BE2C (cell line): Measurements from ENCODE around the gene SLMAP.

Experiments used
- DNase-seq: peaks from one replicate; pipeline ENCODE4 v3.0.0-alpha.2; 2020
- H3K27me3 ChIP-seq: fragments of 250-450 bp; sonication (Bioruptor Pico); 2 replicates; pipeline ENCODE4 v1.5.1; 2020; ENCODE audit warnings: mild to moderate bottlenecking
- H3K36me3 ChIP-seq: fragments of 250-450 bp; sonication (Bioruptor Pico); 2 replicates; pipeline ENCODE4 v1.5.1; 2020; ENCODE audit warnings: mild to moderate bottlenecking
- H3K4me1 ChIP-seq: fragments of 250-450 bp; sonication (Bioruptor Pico); 2 replicates; pipeline ENCODE4 v1.5.1; 2020
- H3K4me3 ChIP-seq: 2 replicates; pipeline ENCODE4 v1.5.1; 2011; ENCODE audit warnings: low read depth, low read length
- H3K9me3 ChIP-seq: fragments of 250-450 bp; sonication (Bioruptor Pico); 2 replicates; pipeline ENCODE4 v1.5.1; 2020
- CTCF ChIP-seq: IDR thresholded peaks from 2 replicates; pipeline ENCODE4 v1.5.1; 2012; ENCODE audit warnings: mild to moderate bottlenecking, low read depth, low read length

SLMAP gene

GRCh38 chr3:57910990-57911389 lies 154.9 kb downstream of the SLMAP start:
- Histone ChIP-seq H3K36me3 (no peaks in the 10 kb centered on the region), H3K4me3 (no peak overlapping the region), H3K4me1 (no peaks in the 10 kb centered on the region), H3K27me3 (no peaks in the 10 kb centered on the region), H3K9me3 (no peaks in the 10 kb centered on the region)
- DNase-seq, result peak; percentile 26
- TF ChIP-seq CTCF, result peak; percentile 49

GRCh38 chr3:57911593-57911992 lies 155.5 kb downstream of the SLMAP start:
- DNase-seq, result no peak
- Histone ChIP-seq H3K4me3 (no peak overlapping the region), H3K4me1 (no peaks in the 10 kb centered on the region), H3K27me3 (no peaks in the 10 kb centered on the region), H3K9me3 (no peaks in the 10 kb centered on the region), H3K36me3 (no peaks in the 10 kb centered on the region)
- TF ChIP-seq CTCF, result no peak

- H3K4me3 ChIP-seq, result no peak overlapping the region
- no peaks in the 10 kb centered on the region for H3K27me3 ChIP-seq
- H3K36me3 ChIP-seq, result peaks cover 3% of the 10 kb centered on the region; the same call in 1 of the 2 replicates
- H3K4me1 ChIP-seq, result no peaks in the 10 kb centered on the region
- no peaks in the 10 kb centered on the region for H3K9me3 ChIP-seq
- DNase-seq, result no peak
- no peak for TF ChIP-seq CTCF
Measured at GRCh38 chr3:57917601-57918000, 161.5 kb downstream of the SLMAP start.

- peaks cover 3% of the 10 kb centered on the region; the same call in 1 of the 2 replicates for H3K36me3 ChIP-seq
- H3K27me3 ChIP-seq, result no peaks in the 10 kb centered on the region
- H3K4me1 ChIP-seq, result no peaks in the 10 kb centered on the region
- no peak for DNase-seq
- H3K4me3 ChIP-seq, result no peak overlapping the region
- no peaks in the 10 kb centered on the region for H3K9me3 ChIP-seq
- no peak for TF ChIP-seq CTCF
Measured at GRCh38 chr3:57918123-57918837, 162.2 kb downstream of the SLMAP start.

- Histone ChIP-seq H3K4me3 (no peak overlapping the region), H3K36me3 (peaks cover 3% of the 10 kb centered on the region; the same call in 1 of the 2 replicates), H3K9me3 (no peaks in the 10 kb centered on the region), H3K27me3 (no peaks in the 10 kb centered on the region), H3K4me1 (no peaks in the 10 kb centered on the region)
- no peak for TF ChIP-seq CTCF
- no peak for DNase-seq
Measured at GRCh38 chr3:57919987-57920386, 163.9 kb downstream of the SLMAP start.

GRCh38 chr3:57923101-57923500 lies 167.0 kb downstream of the SLMAP start:
- no peak for DNase-seq
- Histone ChIP-seq H3K9me3 (no peaks in the 10 kb centered on the region), H3K4me1 (no peaks in the 10 kb centered on the region), H3K27me3 (no peaks in the 10 kb centered on the region), H3K4me3 (no peak overlapping the region), H3K36me3 (no peaks in the 10 kb centered on the region; the same call in 1 of the 2 replicates)
- TF ChIP-seq CTCF, result no peak
